ENCODE measurements around the gene NFATC2.

- TF ChIP-seq POLR2A (IDR thresholded peaks at IDR 0.05; ENCODE audit: low read depth, low read length) = no peak
- TF ChIP-seq, protein P1, sequence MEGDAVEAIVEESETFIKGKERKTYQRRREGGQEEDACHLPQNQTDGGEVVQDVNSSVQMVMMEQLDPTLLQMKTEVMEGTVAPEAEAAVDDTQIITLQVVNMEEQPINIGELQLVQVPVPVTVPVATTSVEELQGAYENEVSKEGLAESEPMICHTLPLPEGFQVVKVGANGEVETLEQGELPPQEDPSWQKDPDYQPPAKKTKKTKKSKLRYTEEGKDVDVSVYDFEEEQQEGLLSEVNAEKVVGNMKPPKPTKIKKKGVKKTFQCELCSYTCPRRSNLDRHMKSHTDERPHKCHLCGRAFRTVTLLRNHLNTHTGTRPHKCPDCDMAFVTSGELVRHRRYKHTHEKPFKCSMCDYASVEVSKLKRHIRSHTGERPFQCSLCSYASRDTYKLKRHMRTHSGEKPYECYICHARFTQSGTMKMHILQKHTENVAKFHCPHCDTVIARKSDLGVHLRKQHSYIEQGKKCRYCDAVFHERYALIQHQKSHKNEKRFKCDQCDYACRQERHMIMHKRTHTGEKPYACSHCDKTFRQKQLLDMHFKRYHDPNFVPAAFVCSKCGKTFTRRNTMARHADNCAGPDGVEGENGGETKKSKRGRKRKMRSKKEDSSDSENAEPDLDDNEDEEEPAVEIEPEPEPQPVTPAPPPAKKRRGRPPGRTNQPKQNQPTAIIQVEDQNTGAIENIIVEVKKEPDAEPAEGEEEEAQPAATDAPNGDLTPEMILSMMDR (conservative IDR thresholded peaks at IDR 0.05; ENCODE audit: low read depth, low read length) = no peak
- TF ChIP-seq MAFK (IDR thresholded peaks at IDR 0.05; ENCODE audit: low read depth, low read length) = no peak
- no peak for TF ChIP-seq SMC3 (IDR thresholded peaks at IDR 0.05; ENCODE audit: low read depth, low read length)
- TF ChIP-seq CHD1 (IDR thresholded peaks at IDR 0.05; ENCODE audit: low read depth, low read length) = no peak
- TF ChIP-seq, protein P2, sequence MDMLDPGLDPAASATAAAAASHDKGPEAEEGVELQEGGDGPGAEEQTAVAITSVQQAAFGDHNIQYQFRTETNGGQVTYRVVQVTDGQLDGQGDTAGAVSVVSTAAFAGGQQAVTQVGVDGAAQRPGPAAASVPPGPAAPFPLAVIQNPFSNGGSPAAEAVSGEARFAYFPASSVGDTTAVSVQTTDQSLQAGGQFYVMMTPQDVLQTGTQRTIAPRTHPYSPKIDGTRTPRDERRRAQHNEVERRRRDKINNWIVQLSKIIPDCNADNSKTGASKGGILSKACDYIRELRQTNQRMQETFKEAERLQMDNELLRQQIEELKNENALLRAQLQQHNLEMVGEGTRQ (IDR thresholded peaks at IDR 0.05; ENCODE audit: low read depth, low read length) = no peak
- no peak for TF ChIP-seq NFE2L2 (IDR thresholded peaks at IDR 0.05; ENCODE audit: low read depth, low read length)
- no peak for TF ChIP-seq BHLHE40 (IDR thresholded peaks at IDR 0.05; ENCODE audit: low read depth, low read length)
- TF ChIP-seq RAD21 (IDR thresholded peaks at IDR 0.05; ENCODE audit: low read length) = no peak
- no peak for TF ChIP-seq CEBPB (IDR thresholded peaks at IDR 0.05; ENCODE audit: low read depth, low read length)
- no peak for TF ChIP-seq FOS (IDR thresholded peaks at IDR 0.05; ENCODE audit: low read depth, low read length)
- TF ChIP-seq MXI1 (IDR thresholded peaks at IDR 0.05; ENCODE audit: borderline replicate concordance, low read depth, low read length) = no peak
- TF ChIP-seq RFX5 (IDR thresholded peaks at IDR 0.05; ENCODE audit: low read depth, low read length) = no peak
Measured at GRCh38 chr20:51432875-51433274, 109.6 kb downstream of the NFATC2 start.

All from IMR-90 (cell line).